GM12872 (cell line): Measurements from ENCODE around the gene NOL4L.

ENCODE experiments used
- TF ChIP-seq, protein P1 (sequence below): IDR thresholded peaks from 3 replicates; pipeline ENCODE4 v1.5.1; 2011; ENCODE audit warnings: low read depth, mild to moderate bottlenecking, low read length, moderate library complexity; ENCODE audit not compliant: insufficient read depth

Gene NOL4L

DNA sequence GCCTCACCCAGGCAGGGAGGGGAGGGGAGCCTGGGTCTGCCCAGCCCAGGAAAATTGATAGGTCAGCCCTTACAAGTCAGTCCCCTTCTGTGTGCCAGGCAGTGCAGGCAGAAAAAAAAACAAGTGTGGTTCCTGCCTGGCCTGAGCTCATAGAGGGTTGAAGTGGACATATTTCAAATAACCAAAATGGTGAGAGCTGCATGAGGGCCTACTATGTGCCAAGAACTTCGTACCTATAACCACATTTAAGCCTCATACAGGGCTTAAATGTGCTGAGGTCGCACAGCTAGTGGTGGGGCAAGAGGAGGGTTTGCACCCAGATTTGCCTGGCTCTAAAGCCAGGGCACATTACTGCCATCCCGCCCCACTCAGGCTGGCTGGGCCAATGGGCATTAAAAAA, 6.9 kb upstream of the NOL4L start:
- TF ChIP-seq, protein P1, sequence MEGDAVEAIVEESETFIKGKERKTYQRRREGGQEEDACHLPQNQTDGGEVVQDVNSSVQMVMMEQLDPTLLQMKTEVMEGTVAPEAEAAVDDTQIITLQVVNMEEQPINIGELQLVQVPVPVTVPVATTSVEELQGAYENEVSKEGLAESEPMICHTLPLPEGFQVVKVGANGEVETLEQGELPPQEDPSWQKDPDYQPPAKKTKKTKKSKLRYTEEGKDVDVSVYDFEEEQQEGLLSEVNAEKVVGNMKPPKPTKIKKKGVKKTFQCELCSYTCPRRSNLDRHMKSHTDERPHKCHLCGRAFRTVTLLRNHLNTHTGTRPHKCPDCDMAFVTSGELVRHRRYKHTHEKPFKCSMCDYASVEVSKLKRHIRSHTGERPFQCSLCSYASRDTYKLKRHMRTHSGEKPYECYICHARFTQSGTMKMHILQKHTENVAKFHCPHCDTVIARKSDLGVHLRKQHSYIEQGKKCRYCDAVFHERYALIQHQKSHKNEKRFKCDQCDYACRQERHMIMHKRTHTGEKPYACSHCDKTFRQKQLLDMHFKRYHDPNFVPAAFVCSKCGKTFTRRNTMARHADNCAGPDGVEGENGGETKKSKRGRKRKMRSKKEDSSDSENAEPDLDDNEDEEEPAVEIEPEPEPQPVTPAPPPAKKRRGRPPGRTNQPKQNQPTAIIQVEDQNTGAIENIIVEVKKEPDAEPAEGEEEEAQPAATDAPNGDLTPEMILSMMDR, result no peak

- TF ChIP-seq, protein P1, result no peak
Observed at GRCh38 chr20:32589769-32590168, 4.6 kb upstream of the NOL4L start.

- TF ChIP-seq, protein P1, result no peak
Observed at GRCh38 chr20:32589256-32589655, 4.1 kb upstream of the NOL4L start.

DNA sequence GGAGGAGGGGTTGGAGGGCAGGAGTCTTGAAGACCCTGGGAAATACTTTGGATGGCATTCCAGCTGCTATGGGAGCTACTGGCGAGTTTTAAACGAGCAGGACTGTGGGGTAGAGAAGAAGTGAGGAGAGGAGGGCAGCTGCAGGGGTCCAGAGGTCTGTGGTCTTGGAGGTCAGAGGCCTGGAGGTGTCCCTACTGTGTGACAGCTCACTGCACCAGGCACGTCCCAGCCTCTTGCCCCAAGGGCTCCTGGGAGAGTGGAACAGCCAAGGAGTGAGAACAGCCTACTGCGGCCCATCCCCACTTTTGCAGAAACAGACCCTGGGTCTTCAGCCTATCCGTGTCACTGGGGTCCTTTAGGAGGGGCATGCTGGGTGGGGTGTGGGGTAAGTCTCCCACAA, 2.9 kb upstream of the NOL4L start:
- TF ChIP-seq, protein P1, result no peak

GRCh38 chr20:32586291-32586690, 1.2 kb upstream of the NOL4L start:
- TF ChIP-seq, protein P1, result no peak

DNA sequence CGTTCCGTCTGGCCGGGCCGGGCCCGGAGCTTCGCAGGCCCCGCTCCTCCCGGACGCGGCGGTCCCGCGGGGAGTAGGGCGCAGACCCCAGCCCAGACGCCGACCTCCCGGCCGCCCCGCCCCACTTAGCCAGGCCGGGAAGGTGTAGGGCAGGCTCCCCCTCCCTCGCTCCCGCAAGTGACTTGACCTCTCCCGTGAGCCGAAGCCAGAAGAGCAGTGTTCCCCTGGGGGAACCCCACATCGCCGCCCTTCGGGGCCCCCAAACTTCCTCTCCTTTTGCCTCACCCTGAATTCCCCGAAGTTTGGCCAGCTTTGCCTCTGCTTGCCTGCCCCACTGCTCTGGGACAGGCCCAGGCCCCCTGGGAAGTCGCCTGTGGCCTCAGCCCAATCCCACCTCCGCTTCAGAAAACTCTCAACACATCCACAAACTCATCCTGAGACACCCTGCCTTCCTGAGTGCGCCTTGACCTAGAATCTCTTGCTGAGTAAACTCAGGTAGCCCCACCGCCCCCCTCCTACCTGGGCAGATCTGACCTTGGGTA, 524 bp upstream of the NOL4L start:
- TF ChIP-seq, protein P1, result no peak

DNA sequence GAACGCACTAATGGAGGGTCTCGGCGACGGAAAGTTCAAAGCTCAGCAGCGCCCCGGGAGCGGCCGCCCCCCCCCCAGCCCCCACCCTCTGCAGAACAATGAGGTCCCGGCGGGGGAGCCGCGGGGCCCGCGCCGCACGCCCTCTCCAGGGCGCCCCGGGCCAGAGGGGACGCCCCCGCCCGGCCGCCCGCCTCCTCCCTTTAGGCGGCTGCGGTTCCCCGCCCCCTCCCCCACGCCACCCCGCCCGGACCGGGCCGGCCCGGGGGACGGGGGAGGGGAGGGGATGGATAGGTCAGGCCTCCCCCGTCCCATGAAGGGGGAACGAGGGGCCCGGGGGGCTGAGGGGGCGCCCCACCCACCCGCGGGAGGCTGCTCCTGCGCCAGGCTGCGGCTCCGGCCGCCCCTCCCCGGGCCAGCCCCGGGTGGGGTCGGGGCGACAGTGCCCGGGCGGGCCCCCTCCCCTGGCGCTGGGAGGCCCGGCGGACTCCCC, 1.5 kb downstream of the NOL4L start:
- TF ChIP-seq, protein P1, result no peak
